Measurements from ENCODE around the gene GALK2.

DNA sequence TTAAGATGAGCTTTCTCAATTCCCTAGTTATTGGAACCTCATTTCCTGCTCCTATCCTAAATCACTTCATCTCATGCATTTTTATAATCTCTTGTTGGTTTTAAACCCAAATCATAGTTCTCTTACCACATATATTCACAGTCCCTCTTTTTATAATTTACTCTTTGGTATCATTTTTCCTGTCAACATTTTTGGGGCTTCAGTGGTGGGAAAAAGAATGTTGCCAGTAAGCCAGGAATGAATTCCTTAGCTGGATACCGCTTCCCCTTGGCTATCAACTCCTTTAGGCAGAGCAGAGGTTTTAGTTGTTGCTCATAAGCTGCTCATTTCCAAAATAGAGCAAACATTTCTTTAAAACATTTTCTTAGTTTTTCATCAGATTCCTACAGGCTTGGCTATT, 112.3 kb downstream of the GALK2 start:
- TF ChIP-seq, protein P1, sequence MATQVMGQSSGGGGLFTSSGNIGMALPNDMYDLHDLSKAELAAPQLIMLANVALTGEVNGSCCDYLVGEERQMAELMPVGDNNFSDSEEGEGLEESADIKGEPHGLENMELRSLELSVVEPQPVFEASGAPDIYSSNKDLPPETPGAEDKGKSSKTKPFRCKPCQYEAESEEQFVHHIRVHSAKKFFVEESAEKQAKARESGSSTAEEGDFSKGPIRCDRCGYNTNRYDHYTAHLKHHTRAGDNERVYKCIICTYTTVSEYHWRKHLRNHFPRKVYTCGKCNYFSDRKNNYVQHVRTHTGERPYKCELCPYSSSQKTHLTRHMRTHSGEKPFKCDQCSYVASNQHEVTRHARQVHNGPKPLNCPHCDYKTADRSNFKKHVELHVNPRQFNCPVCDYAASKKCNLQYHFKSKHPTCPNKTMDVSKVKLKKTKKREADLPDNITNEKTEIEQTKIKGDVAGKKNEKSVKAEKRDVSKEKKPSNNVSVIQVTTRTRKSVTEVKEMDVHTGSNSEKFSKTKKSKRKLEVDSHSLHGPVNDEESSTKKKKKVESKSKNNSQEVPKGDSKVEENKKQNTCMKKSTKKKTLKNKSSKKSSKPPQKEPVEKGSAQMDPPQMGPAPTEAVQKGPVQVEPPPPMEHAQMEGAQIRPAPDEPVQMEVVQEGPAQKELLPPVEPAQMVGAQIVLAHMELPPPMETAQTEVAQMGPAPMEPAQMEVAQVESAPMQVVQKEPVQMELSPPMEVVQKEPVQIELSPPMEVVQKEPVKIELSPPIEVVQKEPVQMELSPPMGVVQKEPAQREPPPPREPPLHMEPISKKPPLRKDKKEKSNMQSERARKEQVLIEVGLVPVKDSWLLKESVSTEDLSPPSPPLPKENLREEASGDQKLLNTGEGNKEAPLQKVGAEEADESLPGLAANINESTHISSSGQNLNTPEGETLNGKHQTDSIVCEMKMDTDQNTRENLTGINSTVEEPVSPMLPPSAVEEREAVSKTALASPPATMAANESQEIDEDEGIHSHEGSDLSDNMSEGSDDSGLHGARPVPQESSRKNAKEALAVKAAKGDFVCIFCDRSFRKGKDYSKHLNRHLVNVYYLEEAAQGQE (IDR thresholded peaks at IDR 0.05; ENCODE audit: insufficient read depth in 1 of 2, low read depth in 2 of 2, low read length in 2 of 2): no peak
- TF ChIP-seq POLR2AphosphoS5 (IDR thresholded peaks at IDR 0.05; ENCODE audit: low read depth, low read length): no peak
